ENCODE data around the gene MTG2.

DNA sequence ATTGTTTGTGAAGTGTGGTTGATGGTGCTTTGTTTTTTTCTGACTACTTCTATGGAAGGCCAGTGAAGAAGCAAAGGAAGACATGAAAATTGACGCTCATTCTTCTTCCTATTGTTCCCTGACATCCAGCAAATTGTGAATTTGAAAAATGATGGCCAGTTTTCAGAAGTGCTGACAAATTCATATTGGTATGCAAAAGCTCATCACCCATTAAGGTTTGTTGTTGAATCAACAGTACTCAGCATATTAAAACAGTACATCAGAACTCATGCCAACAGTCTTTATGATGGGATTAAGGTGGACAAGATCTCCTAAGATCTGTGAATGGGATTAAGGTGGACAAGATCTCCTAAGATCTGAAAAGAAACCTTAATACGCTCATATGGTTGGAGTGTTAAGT, 1.0 kb upstream of the MTG2 start:
- TF ChIP-seq, protein P1, sequence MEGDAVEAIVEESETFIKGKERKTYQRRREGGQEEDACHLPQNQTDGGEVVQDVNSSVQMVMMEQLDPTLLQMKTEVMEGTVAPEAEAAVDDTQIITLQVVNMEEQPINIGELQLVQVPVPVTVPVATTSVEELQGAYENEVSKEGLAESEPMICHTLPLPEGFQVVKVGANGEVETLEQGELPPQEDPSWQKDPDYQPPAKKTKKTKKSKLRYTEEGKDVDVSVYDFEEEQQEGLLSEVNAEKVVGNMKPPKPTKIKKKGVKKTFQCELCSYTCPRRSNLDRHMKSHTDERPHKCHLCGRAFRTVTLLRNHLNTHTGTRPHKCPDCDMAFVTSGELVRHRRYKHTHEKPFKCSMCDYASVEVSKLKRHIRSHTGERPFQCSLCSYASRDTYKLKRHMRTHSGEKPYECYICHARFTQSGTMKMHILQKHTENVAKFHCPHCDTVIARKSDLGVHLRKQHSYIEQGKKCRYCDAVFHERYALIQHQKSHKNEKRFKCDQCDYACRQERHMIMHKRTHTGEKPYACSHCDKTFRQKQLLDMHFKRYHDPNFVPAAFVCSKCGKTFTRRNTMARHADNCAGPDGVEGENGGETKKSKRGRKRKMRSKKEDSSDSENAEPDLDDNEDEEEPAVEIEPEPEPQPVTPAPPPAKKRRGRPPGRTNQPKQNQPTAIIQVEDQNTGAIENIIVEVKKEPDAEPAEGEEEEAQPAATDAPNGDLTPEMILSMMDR (IDR thresholded peaks at IDR 0.05): no peak
- TF ChIP-seq, protein P2, sequence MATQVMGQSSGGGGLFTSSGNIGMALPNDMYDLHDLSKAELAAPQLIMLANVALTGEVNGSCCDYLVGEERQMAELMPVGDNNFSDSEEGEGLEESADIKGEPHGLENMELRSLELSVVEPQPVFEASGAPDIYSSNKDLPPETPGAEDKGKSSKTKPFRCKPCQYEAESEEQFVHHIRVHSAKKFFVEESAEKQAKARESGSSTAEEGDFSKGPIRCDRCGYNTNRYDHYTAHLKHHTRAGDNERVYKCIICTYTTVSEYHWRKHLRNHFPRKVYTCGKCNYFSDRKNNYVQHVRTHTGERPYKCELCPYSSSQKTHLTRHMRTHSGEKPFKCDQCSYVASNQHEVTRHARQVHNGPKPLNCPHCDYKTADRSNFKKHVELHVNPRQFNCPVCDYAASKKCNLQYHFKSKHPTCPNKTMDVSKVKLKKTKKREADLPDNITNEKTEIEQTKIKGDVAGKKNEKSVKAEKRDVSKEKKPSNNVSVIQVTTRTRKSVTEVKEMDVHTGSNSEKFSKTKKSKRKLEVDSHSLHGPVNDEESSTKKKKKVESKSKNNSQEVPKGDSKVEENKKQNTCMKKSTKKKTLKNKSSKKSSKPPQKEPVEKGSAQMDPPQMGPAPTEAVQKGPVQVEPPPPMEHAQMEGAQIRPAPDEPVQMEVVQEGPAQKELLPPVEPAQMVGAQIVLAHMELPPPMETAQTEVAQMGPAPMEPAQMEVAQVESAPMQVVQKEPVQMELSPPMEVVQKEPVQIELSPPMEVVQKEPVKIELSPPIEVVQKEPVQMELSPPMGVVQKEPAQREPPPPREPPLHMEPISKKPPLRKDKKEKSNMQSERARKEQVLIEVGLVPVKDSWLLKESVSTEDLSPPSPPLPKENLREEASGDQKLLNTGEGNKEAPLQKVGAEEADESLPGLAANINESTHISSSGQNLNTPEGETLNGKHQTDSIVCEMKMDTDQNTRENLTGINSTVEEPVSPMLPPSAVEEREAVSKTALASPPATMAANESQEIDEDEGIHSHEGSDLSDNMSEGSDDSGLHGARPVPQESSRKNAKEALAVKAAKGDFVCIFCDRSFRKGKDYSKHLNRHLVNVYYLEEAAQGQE (IDR thresholded peaks at IDR 0.05; ENCODE audit: insufficient read depth in 1 of 2, low read depth in 2 of 2, low read length in 1 of 2): no peak
